ENCODE data around the gene XXYLT1. TPM values are rescaled to one million over a fixed set of nuclear protein-coding genes. Genes with fewer than 3 reads are reported as not detected.
"Not testable (repeated sequence)": the region's sequence is repeated elsewhere in the genome, so short reads cannot be mapped to it uniquely, and the experiment has no call there.

The XXYLT1 gene
- polyA plus RNA-seq, 3 donors from 2014 or later: 5.3 to 15.7 (median 5.6) TPM

- Mint-ChIP-seq H3K36me3 (no peaks in the 10 kb centered on the region), H3K27ac (no peak overlapping the region)
- DNase-seq: no peak
Measured at GRCh38 chr3:195060217-195060481, 210.8 kb downstream of the XXYLT1 start.

GRCh38 chr3:195059471-195060216 is 211.3 kb downstream of the XXYLT1 start:
- no peaks in the 10 kb centered on the region for H3K9me3 Mint-ChIP-seq
- peaks cover 0 to 3% of the 10 kb centered on the region in 2 donors for H3K4me1 Mint-ChIP-seq
- DNase-seq: no peak
- H3K27me3 Mint-ChIP-seq (ENCODE audit: low read depth in 3 of 3): peaks cover 2 to 12% (median 4%) of the 10 kb centered on the region in 3 donors
- H3K27ac Mint-ChIP-seq: no peak overlapping the region
- H3K4me3 Mint-ChIP-seq: no peak overlapping the region
- H3K36me3 Mint-ChIP-seq: no peaks in the 10 kb centered on the region

More at GRCh38 chr3:195060217-195060481, 210.8 kb downstream of the XXYLT1 start:
- Mint-ChIP-seq H3K9me3 (no peaks in the 10 kb centered on the region), H3K4me1 (peaks cover 0 to 7% of the 10 kb centered on the region in 2 donors), H3K4me3 (no peak overlapping the region), H3K27me3 (ENCODE audit: low read depth in 3 of 3) (peaks cover 2 to 8% (median 4%) of the 10 kb centered on the region in 3 donors)

DNA sequence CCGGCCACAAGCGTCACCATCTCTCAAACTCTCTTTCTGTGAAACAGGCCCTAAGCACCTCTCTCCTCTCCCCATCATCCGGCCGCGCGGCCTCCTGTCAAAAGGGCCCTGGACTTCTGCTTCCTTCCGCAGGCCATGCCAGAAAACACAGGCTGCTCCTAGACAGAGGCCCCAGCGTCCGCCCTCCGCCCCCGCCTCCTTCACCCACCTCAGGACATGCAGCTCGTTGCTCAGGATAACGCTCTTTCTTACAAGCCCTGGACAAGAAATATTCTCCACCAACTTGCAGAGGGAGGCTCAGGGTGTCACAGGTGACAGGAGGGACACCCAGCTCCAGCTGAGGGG is 212.0 kb downstream of the XXYLT1 start:
- Mint-ChIP-seq H3K4me1 (no peaks in the 10 kb centered on the region), H3K27me3 (ENCODE audit: low read depth in 3 of 3) (peaks cover 2 to 15% (median 4%) of the 10 kb centered on the region in 3 donors), H3K9me3 (no peaks in the 10 kb centered on the region), H3K36me3 (no peaks in the 10 kb centered on the region), H3K4me3 (no peak overlapping the region), H3K27ac (no peak overlapping the region)
- no peak for DNase-seq

DNA sequence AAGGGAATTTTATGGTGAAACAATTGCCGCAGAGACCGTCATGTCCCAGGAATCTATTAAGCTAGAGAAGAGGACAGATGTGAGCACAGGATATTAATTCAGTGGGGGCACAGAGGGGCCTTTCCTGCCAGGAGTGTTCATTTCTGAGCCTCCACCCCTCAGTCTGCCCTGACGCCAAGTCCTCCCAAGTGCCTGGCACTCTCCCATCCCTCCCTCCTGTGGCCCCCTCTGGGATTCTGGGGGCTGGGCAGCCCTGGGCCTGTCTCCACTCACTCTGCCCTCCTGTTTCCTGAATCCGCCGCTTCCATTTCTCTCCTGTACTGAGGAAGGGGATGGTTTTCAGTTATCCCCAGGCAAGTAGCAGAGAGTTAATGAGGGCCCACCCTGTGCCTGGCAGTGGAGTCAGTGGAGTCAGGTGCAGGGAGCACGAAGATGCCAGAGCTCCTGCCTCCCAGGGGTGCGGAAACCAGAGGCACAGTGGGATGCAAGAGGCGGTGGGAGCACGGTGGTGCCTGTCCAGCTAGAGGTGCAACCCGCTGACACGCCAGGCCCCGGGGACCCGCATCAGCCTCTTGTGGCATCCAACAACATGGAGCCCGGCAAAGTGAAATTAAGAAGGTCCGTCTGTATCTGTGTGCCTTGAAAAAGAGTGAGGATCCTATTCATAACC is 212.5 kb downstream of the XXYLT1 start:
- Mint-ChIP-seq H3K36me3 (no peaks in the 10 kb centered on the region), H3K4me1 (no peaks in the 10 kb centered on the region), H3K4me3 (no peak overlapping the region), H3K27me3 (ENCODE audit: low read depth in 3 of 3) (peaks cover 2 to 15% (median 4%) of the 10 kb centered on the region in 3 donors), H3K27ac (no peak overlapping the region), H3K9me3 (no peaks in the 10 kb centered on the region)
- DNase-seq: no peak

- H3K27ac Mint-ChIP-seq: no peak overlapping the region
- no peak overlapping the region for H3K4me3 Mint-ChIP-seq
- H3K9me3 Mint-ChIP-seq: no peaks in the 10 kb centered on the region
- H3K27me3 Mint-ChIP-seq (ENCODE audit: low read depth in 3 of 3): peaks cover 2 to 15% (median 4%) of the 10 kb centered on the region in 3 donors
- no peaks in the 10 kb centered on the region for H3K36me3 Mint-ChIP-seq
- H3K4me1 Mint-ChIP-seq: no peaks in the 10 kb centered on the region
- DNase-seq: no peak
Measured at GRCh38 chr3:195057716-195058115, 213.2 kb downstream of the XXYLT1 start.

DNA sequence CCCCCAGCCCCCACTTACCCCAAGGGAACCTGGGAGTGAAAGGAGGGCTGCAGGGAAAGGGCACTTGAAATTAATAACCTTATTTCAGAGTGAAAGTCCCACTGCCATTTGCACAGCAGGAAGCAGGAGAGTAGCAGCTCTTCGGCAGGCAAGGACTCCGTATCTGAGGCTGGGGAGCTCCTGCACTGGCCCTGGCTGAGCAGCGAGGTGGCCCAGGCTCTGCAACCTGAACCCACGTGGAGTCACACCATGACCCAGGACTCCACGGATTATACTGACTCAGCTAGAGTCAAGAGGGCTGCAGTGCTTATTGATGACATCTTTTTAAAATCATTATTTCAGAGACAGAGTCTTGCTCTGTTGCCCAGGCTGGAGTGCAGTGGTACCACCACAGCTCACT is 214.5 kb downstream of the XXYLT1 start:
- DNase-seq: no peak
- H3K36me3 Mint-ChIP-seq: no peaks in the 10 kb centered on the region
- H3K27me3 Mint-ChIP-seq (ENCODE audit: low read depth in 3 of 3): peaks cover 2 to 18% (median 7%) of the 10 kb centered on the region in 3 donors
- no peak overlapping the region for H3K27ac Mint-ChIP-seq
- H3K4me3 Mint-ChIP-seq: no peak overlapping the region
- H3K4me1 Mint-ChIP-seq: no peaks in the 10 kb centered on the region
- H3K9me3 Mint-ChIP-seq: no peaks in the 10 kb centered on the region

- Mint-ChIP-seq H3K9me3 (no peaks in the 10 kb centered on the region), H3K4me3 (no peak overlapping the region), H3K27me3 (ENCODE audit: low read depth in 3 of 3) (peaks cover 2 to 18% (median 8%) of the 10 kb centered on the region in 3 donors), H3K27ac (no peak overlapping the region), H3K36me3 (no peaks in the 10 kb centered on the region), H3K4me1 (no peaks in the 10 kb centered on the region)
- DNase-seq: no peak
Measured at GRCh38 chr3:195054311-195054710, 216.6 kb downstream of the XXYLT1 start.

DNA sequence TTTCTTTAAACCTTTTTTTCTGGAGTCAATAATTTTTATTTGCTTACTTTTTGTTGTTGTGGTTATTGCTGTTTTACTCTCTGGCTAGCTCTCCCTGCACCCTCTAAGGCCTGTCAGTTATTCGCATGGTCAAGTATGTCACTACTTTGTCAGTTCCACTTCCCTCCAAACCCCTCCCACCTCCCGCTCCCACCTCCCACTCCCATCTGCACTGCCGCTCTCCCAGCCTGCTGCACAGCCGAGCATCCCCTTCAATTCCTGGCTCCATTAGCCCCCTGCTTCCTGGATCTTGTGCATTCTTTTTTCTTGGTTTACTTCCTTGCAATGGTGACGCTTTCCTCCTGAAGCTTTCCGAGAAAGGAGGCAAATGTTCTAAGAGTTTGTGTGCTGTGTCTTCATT is 218.0 kb downstream of the XXYLT1 start:
- no peaks in the 10 kb centered on the region for H3K4me1 Mint-ChIP-seq
- no peaks in the 10 kb centered on the region for H3K36me3 Mint-ChIP-seq
- no peak overlapping the region for H3K27ac Mint-ChIP-seq
- no peak overlapping the region for H3K4me3 Mint-ChIP-seq
- no peak for DNase-seq
- no peaks in the 10 kb centered on the region for H3K9me3 Mint-ChIP-seq
- peaks cover 2 to 14% (median 6%) of the 10 kb centered on the region in 3 donors for H3K27me3 Mint-ChIP-seq (ENCODE audit: low read depth in 3 of 3)

DNA sequence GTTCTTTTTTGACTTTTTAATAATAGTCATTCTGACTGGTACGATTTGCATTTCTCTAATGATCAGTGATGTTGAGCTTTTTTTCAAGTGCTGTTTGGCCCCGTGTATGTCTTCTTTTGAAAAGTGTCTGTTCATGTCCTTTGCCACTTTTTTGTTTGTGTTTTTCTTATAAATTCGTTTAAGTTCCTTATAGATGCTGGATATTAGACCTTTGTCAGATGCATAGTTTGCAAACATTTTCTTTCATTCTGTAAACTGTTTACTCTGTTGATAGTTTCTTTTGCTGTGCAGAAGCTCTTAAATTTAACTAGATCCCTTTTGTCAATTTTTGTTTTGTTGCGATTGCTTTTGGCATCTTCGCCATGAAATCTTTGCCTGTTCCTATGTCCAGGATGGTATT is 220.7 kb downstream of the XXYLT1 start:
- peaks cover 1 to 12% (median 4%) of the 10 kb centered on the region in 3 donors for H3K27me3 Mint-ChIP-seq (ENCODE audit: low read depth in 3 of 3)
- not testable (repeated sequence) for H3K36me3 Mint-ChIP-seq, H3K4me1 Mint-ChIP-seq, DNase-seq, H3K4me3 Mint-ChIP-seq, H3K9me3 Mint-ChIP-seq, H3K27ac Mint-ChIP-seq

DNA sequence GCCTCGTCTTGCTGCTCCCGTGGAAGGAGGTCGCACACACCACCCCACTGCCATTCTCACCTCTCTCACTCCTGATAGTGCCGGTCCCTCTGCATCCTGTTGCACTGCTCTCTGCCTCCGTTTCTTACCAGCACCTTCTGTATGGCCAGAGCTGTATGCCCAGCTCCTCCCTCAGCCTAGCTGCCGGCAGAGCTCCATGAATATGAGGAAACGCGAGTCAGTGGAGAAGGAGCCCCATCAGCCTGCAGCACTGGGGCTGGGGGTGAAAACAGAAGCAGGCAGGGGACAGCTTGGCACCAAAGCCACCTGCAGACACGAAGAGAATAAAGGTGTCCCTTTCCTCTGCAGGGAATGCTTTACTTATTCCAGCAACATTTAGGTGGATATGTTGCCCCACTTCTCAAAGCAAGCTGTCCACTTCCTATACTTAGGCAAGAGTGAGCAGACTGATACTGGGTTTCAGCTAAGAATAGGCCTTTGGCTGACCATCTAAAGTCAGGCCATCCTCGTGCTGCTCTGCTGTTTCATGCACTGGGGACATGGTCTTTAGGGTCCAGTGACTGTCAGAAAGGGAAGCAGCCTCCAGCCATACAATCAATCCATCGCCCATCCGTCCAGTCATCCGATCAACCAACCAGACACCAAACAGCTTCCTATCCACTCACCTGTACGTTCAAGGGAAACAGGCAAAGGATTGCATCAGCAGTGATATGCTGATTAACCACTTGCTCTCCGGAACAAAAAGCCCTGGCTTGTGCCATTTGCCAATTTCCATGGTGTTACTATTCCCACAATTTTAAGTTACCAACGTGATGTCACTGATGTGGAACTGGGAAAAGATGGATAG is 222.7 kb downstream of the XXYLT1 start:
- Mint-ChIP-seq H3K4me1 (no peaks in the 10 kb centered on the region), H3K4me3 (no peak overlapping the region), H3K27me3 (ENCODE audit: low read depth in 3 of 3) (peaks cover 1 to 4% (median 4%) of the 10 kb centered on the region in 3 donors), H3K27ac (peak overlapping the region in 1 of 6 donors; percentile 42), H3K36me3 (no peaks in the 10 kb centered on the region), H3K9me3 (peaks cover 0 to 1% (median 0%) of the 10 kb centered on the region in 6 donors)
- DNase-seq: no peak

- no peak for DNase-seq
- no peak overlapping the region for H3K27ac Mint-ChIP-seq
- no peaks in the 10 kb centered on the region for H3K36me3 Mint-ChIP-seq
- H3K27me3 Mint-ChIP-seq (ENCODE audit: low read depth in 3 of 3): peaks cover 1 to 7% (median 4%) of the 10 kb centered on the region in 3 donors
- H3K9me3 Mint-ChIP-seq: peaks cover 0 to 1% (median 0%) of the 10 kb centered on the region in 6 donors
- H3K4me3 Mint-ChIP-seq: no peak overlapping the region
- H3K4me1 Mint-ChIP-seq: no peaks in the 10 kb centered on the region
Measured at GRCh38 chr3:195047536-195047935, 223.4 kb downstream of the XXYLT1 start.

GRCh38 chr3:195046441-195046840 is 224.5 kb downstream of the XXYLT1 start:
- Mint-ChIP-seq H3K36me3 (no peaks in the 10 kb centered on the region), H3K27me3 (ENCODE audit: low read depth in 3 of 3) (peaks cover 1 to 4% (median 1%) of the 10 kb centered on the region in 3 donors), H3K4me3 (no peak overlapping the region), H3K4me1 (no peaks in the 10 kb centered on the region), H3K27ac (no peak overlapping the region), H3K9me3 (peaks cover 0 to 1% (median 0%) of the 10 kb centered on the region in 6 donors)
- no peak for DNase-seq

- no peak for DNase-seq
- H3K4me3 Mint-ChIP-seq: no peak overlapping the region
- no peaks in the 10 kb centered on the region for H3K4me1 Mint-ChIP-seq
- peaks cover 1 to 4% (median 1%) of the 10 kb centered on the region in 3 donors for H3K27me3 Mint-ChIP-seq (ENCODE audit: low read depth in 3 of 3)
- H3K36me3 Mint-ChIP-seq: no peaks in the 10 kb centered on the region
- H3K9me3 Mint-ChIP-seq: peaks cover 0 to 1% (median 0%) of the 10 kb centered on the region in 6 donors
- H3K27ac Mint-ChIP-seq: no peak overlapping the region
Measured at GRCh38 chr3:195045481-195046210, 225.3 kb downstream of the XXYLT1 start.
